DOHH2 (cell line): ENCODE results near the gene ARHGAP24.

ENCODE experiments used
- EZH2phosphoT487 ChIP-seq: fragments of 200-600 bp; sonication (generic); IDR thresholded peaks from 2 replicates; pipeline ENCODE4 v1.6.1; 2017; ENCODE audit warnings: borderline replicate concordance, mild to moderate bottlenecking, antibody characterized with exemption, low read length, moderate library complexity, mixed read lengths
- TF ChIP-seq, protein P1 (sequence below): fragments of 200-600 bp; sonication (generic); IDR thresholded peaks from one replicate; pipeline ENCODE4 v1.5.1; 2014; ENCODE audit warnings: antibody characterized with exemption, mild to moderate bottlenecking, low read depth, low read length; ENCODE audit not compliant: poor library complexity, severe bottlenecking

DNA sequence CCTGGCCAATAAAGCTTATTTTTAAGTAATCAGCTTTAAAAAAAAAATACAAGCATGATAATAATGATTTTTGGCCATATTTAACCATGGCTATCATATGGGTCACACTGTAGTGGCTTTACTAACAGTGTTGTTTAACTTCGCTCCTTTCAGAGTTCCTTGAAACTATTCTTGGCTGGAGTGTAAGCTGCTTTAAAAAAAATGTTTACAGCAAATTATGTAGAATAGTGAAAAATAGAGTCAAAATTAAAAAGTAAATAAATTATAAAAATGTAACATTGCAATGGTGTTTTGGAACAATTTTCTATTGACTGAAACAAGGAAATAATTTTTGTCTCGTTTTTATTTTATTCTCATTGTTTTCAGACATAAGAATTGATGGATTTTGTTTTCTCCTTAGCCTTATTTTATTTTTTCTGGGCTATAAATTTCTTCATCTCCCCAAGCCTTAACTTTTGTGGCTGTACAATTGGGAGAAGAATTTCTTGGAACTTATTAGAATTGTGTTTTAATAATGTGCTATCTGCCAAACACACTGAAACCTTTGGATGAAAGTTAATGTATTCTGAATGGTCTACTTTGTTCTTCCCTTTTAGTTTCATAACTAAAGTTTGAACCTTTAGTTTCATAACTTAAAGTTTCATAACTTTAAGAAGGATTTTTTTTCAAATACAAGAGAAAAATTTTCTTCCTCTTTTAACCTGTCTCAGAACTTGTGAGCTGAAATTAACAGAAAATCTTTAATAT is 182.0 kb downstream of the ARHGAP24 start:
- TF ChIP-seq, protein P1, sequence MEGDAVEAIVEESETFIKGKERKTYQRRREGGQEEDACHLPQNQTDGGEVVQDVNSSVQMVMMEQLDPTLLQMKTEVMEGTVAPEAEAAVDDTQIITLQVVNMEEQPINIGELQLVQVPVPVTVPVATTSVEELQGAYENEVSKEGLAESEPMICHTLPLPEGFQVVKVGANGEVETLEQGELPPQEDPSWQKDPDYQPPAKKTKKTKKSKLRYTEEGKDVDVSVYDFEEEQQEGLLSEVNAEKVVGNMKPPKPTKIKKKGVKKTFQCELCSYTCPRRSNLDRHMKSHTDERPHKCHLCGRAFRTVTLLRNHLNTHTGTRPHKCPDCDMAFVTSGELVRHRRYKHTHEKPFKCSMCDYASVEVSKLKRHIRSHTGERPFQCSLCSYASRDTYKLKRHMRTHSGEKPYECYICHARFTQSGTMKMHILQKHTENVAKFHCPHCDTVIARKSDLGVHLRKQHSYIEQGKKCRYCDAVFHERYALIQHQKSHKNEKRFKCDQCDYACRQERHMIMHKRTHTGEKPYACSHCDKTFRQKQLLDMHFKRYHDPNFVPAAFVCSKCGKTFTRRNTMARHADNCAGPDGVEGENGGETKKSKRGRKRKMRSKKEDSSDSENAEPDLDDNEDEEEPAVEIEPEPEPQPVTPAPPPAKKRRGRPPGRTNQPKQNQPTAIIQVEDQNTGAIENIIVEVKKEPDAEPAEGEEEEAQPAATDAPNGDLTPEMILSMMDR = no peak
- TF ChIP-seq EZH2phosphoT487 = no peak
